ENCODE results near the gene LANCL2.

Gene LANCL2

GRCh38 chr7:55423277-55423711 lies 58.2 kb downstream of the LANCL2 start:
- H3K4me3 ChIP-seq (ENCODE audit: low read length), result no peak overlapping the region
- no peak for DNase-seq (ENCODE audit: low read depth)
- TF ChIP-seq CTCF (IDR thresholded peaks at IDR 0.05; ENCODE audit: insufficient read depth, low read depth, low read length, missing control alignments), result no peak

GRCh38 chr7:55423891-55424290 lies 58.8 kb downstream of the LANCL2 start:
- no peak for DNase-seq (ENCODE audit: low read depth)
- TF ChIP-seq CTCF (IDR thresholded peaks at IDR 0.05; ENCODE audit: insufficient read depth, low read depth, low read length, missing control alignments), result no peak
- H3K4me3 ChIP-seq (ENCODE audit: low read length), result no peak overlapping the region

GRCh38 chr7:55425141-55425752 lies 60.1 kb downstream of the LANCL2 start:
- H3K4me3 ChIP-seq (ENCODE audit: low read length), result no peak overlapping the region
- no peak for TF ChIP-seq CTCF (IDR thresholded peaks at IDR 0.05; ENCODE audit: insufficient read depth, low read depth, low read length, missing control alignments)
- no peak for DNase-seq (ENCODE audit: low read depth)

- no peak overlapping the region for H3K4me3 ChIP-seq (ENCODE audit: low read length)
- no peak for TF ChIP-seq CTCF (IDR thresholded peaks at IDR 0.05; ENCODE audit: insufficient read depth, low read depth, low read length, missing control alignments)
- DNase-seq (ENCODE audit: low read depth), result no peak
These were observed 61.5 kb downstream of the LANCL2 start for GRCh38 chr7:55426676-55427075.

GRCh38 chr7:55427342-55427741 lies 62.2 kb downstream of the LANCL2 start:
- no peak for DNase-seq (ENCODE audit: low read depth)
- no peak overlapping the region for H3K4me3 ChIP-seq (ENCODE audit: low read length)
- TF ChIP-seq CTCF (IDR thresholded peaks at IDR 0.05; ENCODE audit: insufficient read depth, low read depth, low read length, missing control alignments), result no peak

- H3K4me3 ChIP-seq (ENCODE audit: low read length), result no peak overlapping the region
- no peak for TF ChIP-seq CTCF (IDR thresholded peaks at IDR 0.05; ENCODE audit: insufficient read depth, low read depth, low read length, missing control alignments)
- DNase-seq (ENCODE audit: low read depth), result no peak
These were observed 62.7 kb downstream of the LANCL2 start for GRCh38 chr7:55427800-55428199.

- no peak for DNase-seq (ENCODE audit: low read depth)
- no peak for TF ChIP-seq CTCF (IDR thresholded peaks at IDR 0.05; ENCODE audit: insufficient read depth, low read depth, low read length, missing control alignments)
- no peak overlapping the region for H3K4me3 ChIP-seq (ENCODE audit: low read length)
These were observed 64.8 kb downstream of the LANCL2 start for GRCh38 chr7:55429835-55430499.
